DND-41 (cell line): ENCODE measurements around the gene ARPC4.

Source experiments
- ATAC-seq: fragments of 200-7000 bp; cut with Tn5 transposase; 3 replicates; pipeline ENCODE4 v1.9.1; 2021; ENCODE audit warnings: low read depth; ENCODE audit not compliant: insufficient read depth
- DNase-seq: peaks from one replicate; pipeline ENCODE4 v3.0.0-alpha.2; 2020
- H2AFZ ChIP-seq: 2 replicates; pipeline ENCODE4 v1.6.0; 2012; ENCODE audit warnings: low read depth, low read length
- H3K27ac ChIP-seq: 2 replicates; pipeline ENCODE4 v1.5.1; 2012; ENCODE audit warnings: low read length, inconsistent platforms
- H3K27me3 ChIP-seq: fragments of 200-600 bp; sonication (generic); 2 replicates; pipeline ENCODE4 v1.6.0; 2012; ENCODE audit warnings: low read length, mild to moderate bottlenecking, inconsistent platforms; ENCODE audit not compliant: insufficient read depth, poor library complexity
- H3K36me3 ChIP-seq: 2 replicates; pipeline ENCODE4 v1.5.1; 2012; ENCODE audit warnings: low read length, inconsistent platforms; ENCODE audit not compliant: insufficient read depth
- H3K4me1 ChIP-seq: 2 replicates; pipeline ENCODE4 v1.5.1; 2012; ENCODE audit warnings: mild to moderate bottlenecking, low read length; ENCODE audit not compliant: insufficient read depth
- H3K4me2 ChIP-seq: 2 replicates; pipeline ENCODE4 v1.6.0; 2012; ENCODE audit warnings: mild to moderate bottlenecking, moderate library complexity, low read length, inconsistent platforms; ENCODE audit not compliant: insufficient read depth
- H3K4me3 ChIP-seq, 2 experiments: fragments of 200-600 bp in 1 of 2; shearing (Covaris generic) in 1 of 2; 2 replicates each; pipeline ENCODE4 v1.5.1; 2012 to 2016; ENCODE audit warnings: inconsistent platforms in 2 of 2, low read length in 2 of 2, mild to moderate bottlenecking in 2 of 2, low read depth in 1 of 2, moderate library complexity in 1 of 2
- H3K79me2 ChIP-seq: 2 replicates; pipeline ENCODE4 v1.6.0; 2012; ENCODE audit warnings: low read length, inconsistent platforms; ENCODE audit not compliant: insufficient read depth
- H3K9ac ChIP-seq: 2 replicates; pipeline ENCODE4 v1.6.0; 2012; ENCODE audit warnings: low read depth, mild to moderate bottlenecking, inconsistent platforms, low read length, moderate library complexity
- H3K9me3 ChIP-seq: 2 replicates; pipeline ENCODE4 v1.5.1; 2012; ENCODE audit warnings: low read length, moderate library complexity, mild to moderate bottlenecking, inconsistent platforms; ENCODE audit not compliant: insufficient read depth, severe bottlenecking
- H4K20me1 ChIP-seq: 2 replicates; pipeline ENCODE4 v1.6.0; 2012; ENCODE audit warnings: low read length; ENCODE audit not compliant: insufficient read depth
- EZH2 ChIP-seq: IDR thresholded peaks from 3 replicates; pipeline ENCODE4 v1.6.1; 2012; ENCODE audit warnings: borderline replicate concordance, low read depth, mild to moderate bottlenecking, moderate library complexity, low read length, inconsistent platforms; ENCODE audit not compliant: severe bottlenecking
- TF ChIP-seq, protein P1 (sequence below): IDR thresholded peaks from 2 replicates; pipeline ENCODE4 v1.5.1; 2012; ENCODE audit warnings: borderline replicate concordance, low read length, moderate library complexity, mild to moderate bottlenecking; ENCODE audit not compliant: poor library complexity, severe bottlenecking; ENCODE audit errors: extremely low read depth

Gene ARPC4

GRCh38 chr3:9803494-9803893 lies 10.6 kb downstream of the ARPC4 start:
- Histone ChIP-seq H3K4me2 (no peak overlapping the region), H3K27me3 (no peaks in the 10 kb centered on the region), H3K27ac (no peak overlapping the region), H3K36me3 (peaks cover 89% of the 10 kb centered on the region), H3K9ac (no peak overlapping the region), H3K9me3 (no peaks in the 10 kb centered on the region), H3K4me1 (no peaks in the 10 kb centered on the region), H4K20me1 (peaks cover 13% of the 10 kb centered on the region), H3K79me2 (no peaks in the 10 kb centered on the region), H3K4me3 (no peak overlapping the region), H2AFZ (no peak overlapping the region)
- DNase-seq (no peak), ATAC-seq (no peak)
- TF ChIP-seq EZH2, result no peak
- TF ChIP-seq, protein P1, sequence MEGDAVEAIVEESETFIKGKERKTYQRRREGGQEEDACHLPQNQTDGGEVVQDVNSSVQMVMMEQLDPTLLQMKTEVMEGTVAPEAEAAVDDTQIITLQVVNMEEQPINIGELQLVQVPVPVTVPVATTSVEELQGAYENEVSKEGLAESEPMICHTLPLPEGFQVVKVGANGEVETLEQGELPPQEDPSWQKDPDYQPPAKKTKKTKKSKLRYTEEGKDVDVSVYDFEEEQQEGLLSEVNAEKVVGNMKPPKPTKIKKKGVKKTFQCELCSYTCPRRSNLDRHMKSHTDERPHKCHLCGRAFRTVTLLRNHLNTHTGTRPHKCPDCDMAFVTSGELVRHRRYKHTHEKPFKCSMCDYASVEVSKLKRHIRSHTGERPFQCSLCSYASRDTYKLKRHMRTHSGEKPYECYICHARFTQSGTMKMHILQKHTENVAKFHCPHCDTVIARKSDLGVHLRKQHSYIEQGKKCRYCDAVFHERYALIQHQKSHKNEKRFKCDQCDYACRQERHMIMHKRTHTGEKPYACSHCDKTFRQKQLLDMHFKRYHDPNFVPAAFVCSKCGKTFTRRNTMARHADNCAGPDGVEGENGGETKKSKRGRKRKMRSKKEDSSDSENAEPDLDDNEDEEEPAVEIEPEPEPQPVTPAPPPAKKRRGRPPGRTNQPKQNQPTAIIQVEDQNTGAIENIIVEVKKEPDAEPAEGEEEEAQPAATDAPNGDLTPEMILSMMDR, result no peak

DNA sequence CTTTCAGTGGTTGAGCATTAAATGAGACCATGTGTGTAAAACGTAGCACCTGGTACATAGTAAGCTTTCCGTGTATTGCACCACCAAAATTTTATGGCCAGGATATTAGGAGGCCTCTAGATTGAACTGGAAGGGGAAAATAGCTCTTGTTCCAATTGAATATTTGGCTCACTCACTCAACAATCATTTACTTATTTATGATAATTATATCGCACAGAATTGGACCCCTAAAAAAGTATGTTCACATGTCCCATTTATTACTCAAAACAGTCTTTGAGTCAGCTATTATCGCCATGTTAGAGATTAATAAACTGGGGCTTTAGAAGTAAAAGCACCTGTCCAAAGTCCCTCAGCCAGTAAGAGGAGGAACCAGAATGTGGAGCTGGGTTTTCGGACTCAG lies 12.1 kb downstream of the ARPC4 start:
- DNase-seq (no peak), ATAC-seq (no peak)
- H2AFZ ChIP-seq, result no peak overlapping the region
- no peaks in the 10 kb centered on the region for H3K9me3 ChIP-seq
- no peaks in the 10 kb centered on the region for H3K27me3 ChIP-seq
- no peak overlapping the region for H3K27ac ChIP-seq
- no peaks in the 10 kb centered on the region for H3K79me2 ChIP-seq
- no peak overlapping the region for H3K4me3 ChIP-seq
- H4K20me1 ChIP-seq, result peaks cover 10% of the 10 kb centered on the region
- H3K36me3 ChIP-seq, result peaks cover 88% of the 10 kb centered on the region
- TF ChIP-seq EZH2, result no peak
- TF ChIP-seq, protein P1, result no peak
- no peak overlapping the region for H3K4me2 ChIP-seq
- H3K9ac ChIP-seq, result no peak overlapping the region
- H3K4me1 ChIP-seq, result no peaks in the 10 kb centered on the region

DNA sequence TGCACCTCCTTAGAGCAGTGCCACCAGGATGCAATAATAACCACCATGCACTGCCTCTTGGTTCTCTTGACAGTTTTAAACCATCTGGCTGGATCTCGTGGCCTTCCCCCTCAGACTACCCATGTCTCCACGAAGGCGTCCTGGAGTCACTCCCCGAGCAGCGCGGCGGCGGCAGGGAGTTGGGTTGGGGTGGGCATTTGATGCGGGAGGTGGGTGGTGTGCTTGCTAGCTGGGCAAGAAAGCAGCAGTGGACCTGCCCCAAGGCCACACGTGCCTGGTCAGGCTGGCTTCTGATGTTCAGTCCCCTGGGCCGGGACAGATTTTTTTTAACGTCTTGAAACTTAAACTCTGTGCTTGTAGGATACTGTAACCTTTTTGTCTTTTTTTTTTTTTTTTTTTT lies 13.3 kb downstream of the ARPC4 start:
- no peaks in the 10 kb centered on the region for H3K27me3 ChIP-seq
- TF ChIP-seq, protein P1, result no peak
- no peak for TF ChIP-seq EZH2
- peaks cover 8% of the 10 kb centered on the region for H4K20me1 ChIP-seq
- H3K4me2 ChIP-seq, result no peak overlapping the region
- H3K36me3 ChIP-seq, result peaks cover 86% of the 10 kb centered on the region
- no peak overlapping the region for H3K4me3 ChIP-seq
- DNase-seq, result no peak
- H3K27ac ChIP-seq, result no peak overlapping the region
- H2AFZ ChIP-seq, result no peak overlapping the region
- ATAC-seq, result no peak
- H3K79me2 ChIP-seq, result no peaks in the 10 kb centered on the region
- no peak overlapping the region for H3K9ac ChIP-seq
- no peaks in the 10 kb centered on the region for H3K9me3 ChIP-seq
- H3K4me1 ChIP-seq, result no peaks in the 10 kb centered on the region
